Measurements from ENCODE around the gene CTNNB1.
A peak's percentile ranks its signal among the peaks of the same experiment; 100 is the strongest.

Gene CTNNB1

GRCh38 chr3:41193794-41194539 is 5.3 kb upstream of the CTNNB1 start:
- no peak for DNase-seq (ENCODE audit: low spot score)

DNA sequence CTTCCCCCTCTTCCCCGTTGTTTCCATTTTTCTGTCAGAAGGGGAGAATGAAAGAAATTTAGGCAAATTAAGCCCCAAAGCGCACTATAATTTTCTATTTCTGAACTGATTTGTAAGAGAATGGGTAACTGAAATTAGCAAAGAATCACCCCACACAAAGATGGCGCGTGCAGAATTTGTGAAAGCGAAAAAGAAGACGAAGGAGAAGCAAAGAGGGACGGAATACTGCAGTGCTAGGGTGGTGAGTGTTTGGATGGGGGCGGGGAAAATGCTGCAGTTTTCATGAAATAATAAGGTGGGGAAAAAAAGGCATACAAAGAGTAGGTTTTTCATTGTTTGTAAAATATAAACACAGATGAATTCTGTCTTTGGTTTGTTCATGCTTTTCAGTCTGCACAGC is 4.6 kb upstream of the CTNNB1 start:
- DNase-seq (ENCODE audit: low spot score), result no peak

DNA sequence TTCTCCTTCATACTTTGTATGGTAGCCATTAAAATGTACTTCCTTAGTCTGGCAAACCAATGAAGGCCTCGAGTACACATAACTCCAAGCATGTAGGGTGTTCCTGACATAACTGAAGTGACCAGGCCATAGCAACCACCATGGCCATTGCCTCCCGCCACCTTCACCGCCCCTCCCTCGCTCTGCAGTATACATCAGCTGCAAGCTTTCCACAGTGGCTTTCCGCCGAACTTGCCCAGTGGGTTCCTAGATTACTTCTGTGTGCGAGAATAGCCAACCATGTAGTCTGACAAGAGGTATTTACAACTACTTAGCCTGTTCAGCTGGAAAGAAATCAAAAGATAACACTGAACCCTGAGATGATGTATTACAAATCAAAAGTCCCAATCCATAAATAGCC is 3.4 kb upstream of the CTNNB1 start:
- no peak for DNase-seq (ENCODE audit: low spot score)

GRCh38 chr3:41196499-41197410 is 2.5 kb upstream of the CTNNB1 start:
- DNase-seq (ENCODE audit: low spot score), result no peak

- no peak for DNase-seq (ENCODE audit: low spot score)
Measured at GRCh38 chr3:41198046-41198445, 1.3 kb upstream of the CTNNB1 start.

DNA sequence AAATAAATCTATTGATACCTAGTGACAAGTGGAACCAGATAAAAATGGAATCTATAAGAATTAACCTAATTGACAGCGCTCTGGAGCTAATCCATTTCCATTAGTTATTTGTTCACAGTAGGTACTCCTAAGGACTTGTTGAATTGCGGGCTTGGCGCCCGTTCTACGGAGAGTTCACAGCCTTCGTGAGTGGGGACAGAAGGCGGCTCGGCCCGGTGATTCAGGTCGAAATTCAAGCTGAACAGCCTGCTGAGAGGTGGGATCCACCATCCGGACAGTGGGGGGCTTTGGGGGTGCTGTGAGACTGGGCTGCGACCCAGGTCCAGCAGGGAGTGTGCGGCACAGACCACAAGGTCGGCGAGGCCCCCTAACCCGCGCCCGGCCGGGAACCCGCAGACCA is 779 bp upstream of the CTNNB1 start:
- no peak for DNase-seq (ENCODE audit: low spot score)

DNA sequence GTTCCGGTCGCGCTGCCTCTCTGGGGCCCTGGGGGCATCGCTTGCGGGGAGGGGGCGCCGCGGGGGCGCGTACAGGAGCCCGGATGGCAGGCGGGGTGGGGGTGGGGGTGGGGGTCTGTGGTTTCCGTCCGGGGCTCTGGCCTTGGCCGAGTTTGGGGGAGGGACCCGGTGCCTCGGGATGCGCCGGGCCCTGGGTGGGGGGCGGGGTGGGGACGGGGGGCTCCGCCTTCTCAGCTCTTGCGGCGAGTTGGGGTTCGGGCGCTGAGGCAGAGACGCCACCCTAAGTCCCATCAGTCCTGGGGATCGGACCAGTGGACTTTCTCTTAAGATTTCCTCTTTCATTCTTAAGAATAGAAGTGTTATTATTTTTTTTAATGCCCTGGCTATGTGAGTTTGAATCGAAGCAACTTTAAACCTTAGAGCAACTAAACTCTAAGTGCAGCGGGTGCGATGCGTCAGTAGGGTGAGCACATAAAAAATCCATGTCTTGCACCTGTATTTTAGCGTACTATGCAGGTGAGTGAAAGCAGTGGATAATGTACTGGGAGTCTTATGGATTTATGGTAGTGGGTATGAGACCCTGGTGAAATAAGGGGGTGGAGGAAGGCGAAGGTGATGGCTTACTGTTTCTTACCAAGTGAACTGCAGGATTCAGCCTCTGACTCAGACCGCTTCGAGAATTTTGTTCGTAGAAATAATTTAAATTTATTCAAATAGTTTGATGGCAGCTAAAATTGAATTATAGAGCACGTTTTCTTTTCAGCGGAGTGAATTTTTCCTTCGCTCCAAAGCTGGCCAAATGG is 762 bp downstream of the CTNNB1 start:
- peak; percentile 66 for DNase-seq (ENCODE audit: low spot score)

DNA sequence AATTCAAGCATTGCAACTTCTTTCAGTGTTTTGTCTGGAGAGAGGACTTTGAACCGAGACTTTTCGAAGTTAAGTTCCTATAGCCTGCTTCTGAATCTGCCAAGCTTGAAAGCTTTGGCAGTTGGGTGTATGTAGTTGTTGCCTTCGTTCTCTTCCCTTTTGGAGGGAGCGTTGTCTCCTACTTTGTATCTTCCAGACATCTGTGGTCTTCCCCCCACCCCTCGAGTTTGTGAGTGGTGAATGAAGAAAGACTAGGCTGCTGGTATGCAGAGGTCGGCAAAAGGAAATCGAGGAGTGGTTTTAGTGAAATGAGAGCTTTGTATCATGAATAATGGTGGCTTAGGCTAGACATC is 1.3 kb downstream of the CTNNB1 start:
- no peak for DNase-seq (ENCODE audit: low spot score)

DNA sequence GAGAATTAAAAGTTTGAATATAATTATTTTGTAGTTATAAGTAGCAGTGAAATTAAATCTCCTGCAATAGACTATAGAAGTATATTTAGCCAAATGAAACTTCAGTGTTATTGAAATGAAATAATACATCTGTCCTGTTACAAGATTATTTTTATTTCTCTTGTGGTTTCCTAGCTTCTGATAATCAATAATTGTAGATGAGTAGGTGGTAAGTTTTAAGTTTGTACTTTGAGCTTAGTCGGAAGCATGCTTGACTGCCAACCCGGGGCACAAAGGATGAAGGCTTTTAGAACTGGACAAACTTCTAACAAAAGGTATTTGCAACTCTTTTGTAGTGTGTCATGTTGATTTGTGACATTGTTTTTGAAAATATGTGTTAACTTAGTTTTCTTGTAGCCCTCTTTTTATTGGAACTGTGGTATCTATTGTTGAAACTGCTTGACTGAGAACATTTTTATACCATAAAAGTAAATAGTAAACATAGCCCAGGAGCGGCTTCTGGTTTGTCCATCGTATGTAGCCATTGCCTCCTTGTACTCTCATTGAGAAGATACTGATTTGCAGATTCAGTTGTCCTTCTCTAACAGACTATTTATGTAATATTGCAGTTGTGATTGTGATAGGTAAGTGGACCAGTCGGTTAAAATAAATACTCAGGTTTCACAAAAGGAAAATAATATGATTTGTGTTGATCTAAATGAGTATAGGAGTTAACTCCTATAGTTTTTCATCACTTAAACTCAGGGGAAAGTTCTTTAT is 2.9 kb downstream of the CTNNB1 start:
- no peak for DNase-seq (ENCODE audit: low spot score)

DNA sequence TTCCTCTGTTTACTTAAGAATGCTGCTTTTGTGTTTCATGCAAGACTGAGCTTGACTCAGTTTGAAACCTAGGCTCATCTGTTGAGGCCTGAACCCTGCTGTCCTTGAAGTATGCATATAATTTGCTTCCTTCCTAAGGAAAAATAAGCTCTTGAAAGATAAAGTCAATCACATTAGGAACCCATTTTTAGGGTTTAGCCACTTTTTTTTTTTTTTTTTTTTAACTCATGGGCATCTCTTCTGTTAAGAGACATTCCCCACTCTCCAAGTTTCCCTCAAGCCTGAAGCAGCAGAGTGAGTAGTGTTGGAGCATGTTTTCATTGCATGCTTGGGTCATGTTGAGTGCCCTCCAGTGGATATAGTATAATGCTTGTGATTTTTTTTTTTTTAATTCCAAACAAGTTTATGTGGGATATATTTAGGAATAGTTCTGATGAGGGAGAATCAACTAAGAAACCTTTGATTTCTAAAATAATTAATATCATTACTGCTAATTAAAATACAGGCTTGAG is 3.6 kb downstream of the CTNNB1 start:
- DNase-seq (ENCODE audit: low spot score), result peak; percentile 34

DNA sequence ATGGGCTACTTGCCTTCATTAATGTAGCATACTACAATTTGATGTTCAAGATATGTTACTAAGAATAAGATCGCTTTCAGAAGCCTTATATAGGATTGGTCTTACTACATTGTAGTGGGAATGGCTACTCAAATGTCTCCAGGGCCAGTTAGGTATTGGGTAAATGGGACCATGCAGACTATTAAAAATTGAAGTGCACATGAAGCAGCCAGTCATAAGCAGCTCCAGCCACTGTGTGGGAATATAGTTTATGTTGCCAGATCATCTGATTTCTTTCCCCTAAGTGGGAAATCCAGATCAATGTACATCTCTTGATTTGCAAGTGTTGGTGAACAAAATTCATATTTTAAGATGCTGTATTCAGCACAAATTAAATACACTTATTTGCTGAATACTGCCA is 5.1 kb downstream of the CTNNB1 start:
- no peak for DNase-seq (ENCODE audit: low spot score)

GRCh38 chr3:41205591-41205990 is 6.3 kb downstream of the CTNNB1 start:
- DNase-seq (ENCODE audit: low spot score), result no peak

DNA sequence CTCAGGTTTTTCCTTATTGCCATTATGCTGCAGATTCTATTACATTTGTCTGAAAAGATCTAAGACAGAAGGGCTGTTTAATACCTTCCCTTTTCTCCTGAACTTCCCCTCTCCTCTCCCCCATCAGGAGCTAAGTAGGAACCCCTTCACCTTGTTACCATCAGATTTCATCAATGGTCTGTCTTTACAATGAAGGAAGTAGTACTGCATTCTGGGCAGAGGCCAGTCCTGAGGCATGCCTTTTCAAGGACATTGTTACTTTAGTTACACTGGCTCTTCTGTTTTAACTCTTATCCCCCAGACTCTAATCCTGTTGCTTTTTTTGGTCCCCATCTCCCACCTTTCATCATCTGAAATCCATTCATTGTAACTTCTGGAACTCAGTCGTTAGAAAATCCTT is 8.1 kb downstream of the CTNNB1 start:
- DNase-seq (ENCODE audit: low spot score), result no peak

GRCh38 chr3:41208507-41209220 is 9.4 kb downstream of the CTNNB1 start:
- DNase-seq (ENCODE audit: low spot score), result no peak

- DNase-seq (ENCODE audit: low spot score), result no peak
Measured at GRCh38 chr3:41209646-41210045, 10.3 kb downstream of the CTNNB1 start.

- no peak for DNase-seq (ENCODE audit: low spot score)
Measured at GRCh38 chr3:41210966-41211365, 11.7 kb downstream of the CTNNB1 start.

GRCh38 chr3:41212088-41212487 is 12.8 kb downstream of the CTNNB1 start:
- DNase-seq (ENCODE audit: low spot score), result no peak

GRCh38 chr3:41213588-41213987 is 14.3 kb downstream of the CTNNB1 start:
- no peak for DNase-seq (ENCODE audit: low spot score)

GRCh38 chr3:41216422-41216821 is 17.1 kb downstream of the CTNNB1 start:
- no peak for DNase-seq (ENCODE audit: low spot score)

GRCh38 chr3:41216993-41217392 is 17.7 kb downstream of the CTNNB1 start:
- no peak for DNase-seq (ENCODE audit: low spot score)

GRCh38 chr3:41219424-41219823 is 20.1 kb downstream of the CTNNB1 start:
- no peak for DNase-seq (ENCODE audit: low spot score)

Data from D341Med (cell line).